Measurements from ENCODE around the gene CDKAL1. TPM values are rescaled to one million over a fixed set of nuclear protein-coding genes. Genes with fewer than 3 reads are reported as not detected.

Gene CDKAL1
- total RNA-seq, 2 donors from 2014 or later, result 12.1 to 19.0 TPM

- no peak for TF ChIP-seq POLR2A (IDR thresholded peaks at IDR 0.05)
- TF ChIP-seq POLR2AphosphoS5 (IDR thresholded peaks at IDR 0.05), result no peak
- Histone ChIP-seq H3K9me3 (no peaks in the 10 kb centered on the region), H3K27ac (no peak overlapping the region), H3K4me3 (no peak overlapping the region), H3K27me3 (replicated peaks; ENCODE audit: insufficient read depth) (no peaks in the 10 kb centered on the region), H3K36me3 (no peaks in the 10 kb centered on the region), H3K4me1 (replicated peaks) (no peaks in the 10 kb centered on the region)
- DNase-seq (ENCODE audit: low spot score), result no peak
- WGBS, result 68% methylated on average over 1 of the region's 1 CpG
- intact Hi-C loops (cut with DNase I), result no loop called here
Measured at GRCh38 chr6:20805021-20805420, 270.8 kb downstream of the CDKAL1 start.

GRCh38 chr6:20806669-20807068, 272.4 kb downstream of the CDKAL1 start:
- H3K36me3 ChIP-seq, result no peaks in the 10 kb centered on the region
- H3K4me1 ChIP-seq (replicated peaks), result no peaks in the 10 kb centered on the region
- WGBS, result 100% methylated on average over 3 of the region's 3 CpGs
- H3K9me3 ChIP-seq, result no peaks in the 10 kb centered on the region
- DNase-seq (ENCODE audit: low spot score), result no peak
- TF ChIP-seq POLR2A (IDR thresholded peaks at IDR 0.05) (no peak), CTCF (IDR thresholded peaks at IDR 0.05) (no peak)
- H3K4me3 ChIP-seq, result no peak overlapping the region
- no peaks in the 10 kb centered on the region for H3K27me3 ChIP-seq (replicated peaks; ENCODE audit: insufficient read depth)
- H3K27ac ChIP-seq, result no peak overlapping the region
- intact Hi-C loops (cut with DNase I), result no loop called here

- no peaks in the 10 kb centered on the region for H3K27me3 ChIP-seq (replicated peaks; ENCODE audit: insufficient read depth)
- no peak overlapping the region for H3K4me3 ChIP-seq
- H3K36me3 ChIP-seq, result no peaks in the 10 kb centered on the region
- intact Hi-C loops (cut with DNase I), result no loop called here
- DNase-seq (ENCODE audit: low spot score), result no peak
- no peak overlapping the region for H3K27ac ChIP-seq
- TF ChIP-seq POLR2A (IDR thresholded peaks at IDR 0.05), result no peak
- no peak for TF ChIP-seq POLR2AphosphoS5 (IDR thresholded peaks at IDR 0.05)
- TF ChIP-seq CTCF (IDR thresholded peaks at IDR 0.05), result no peak
- 87% methylated on average over 2 of the region's 2 CpGs for WGBS
- H3K4me1 ChIP-seq (replicated peaks), result no peaks in the 10 kb centered on the region
- H3K9me3 ChIP-seq, result no peaks in the 10 kb centered on the region
Measured at GRCh38 chr6:20808439-20808838, 274.2 kb downstream of the CDKAL1 start.

GRCh38 chr6:20808924-20809323, 274.7 kb downstream of the CDKAL1 start:
- Histone ChIP-seq H3K27ac (no peak overlapping the region), H3K36me3 (no peaks in the 10 kb centered on the region), H3K4me3 (no peak overlapping the region), H3K27me3 (replicated peaks; ENCODE audit: insufficient read depth) (no peaks in the 10 kb centered on the region), H3K9me3 (no peaks in the 10 kb centered on the region), H3K4me1 (replicated peaks) (no peaks in the 10 kb centered on the region)
- no peak for DNase-seq (ENCODE audit: low spot score)
- no peak for TF ChIP-seq POLR2AphosphoS5 (IDR thresholded peaks at IDR 0.05)
- no peak for TF ChIP-seq POLR2A (IDR thresholded peaks at IDR 0.05)
- TF ChIP-seq CTCF (IDR thresholded peaks at IDR 0.05), result no peak
- intact Hi-C loops (cut with DNase I), result no loop called here
- 77% methylated on average over 2 of the region's 2 CpGs for WGBS

GRCh38 chr6:20810727-20811108, 276.5 kb downstream of the CDKAL1 start:
- Histone ChIP-seq H3K9me3 (no peaks in the 10 kb centered on the region), H3K27ac (no peak overlapping the region), H3K36me3 (no peaks in the 10 kb centered on the region), H3K27me3 (replicated peaks; ENCODE audit: insufficient read depth) (no peaks in the 10 kb centered on the region), H3K4me3 (no peak overlapping the region), H3K4me1 (replicated peaks) (no peaks in the 10 kb centered on the region)
- intact Hi-C loops (cut with DNase I), result no loop called here
- DNase-seq (ENCODE audit: low spot score), result no peak
- TF ChIP-seq POLR2AphosphoS5 (IDR thresholded peaks at IDR 0.05), result no peak
- no peak for TF ChIP-seq POLR2A (IDR thresholded peaks at IDR 0.05)
- TF ChIP-seq CTCF (IDR thresholded peaks at IDR 0.05), result no peak
- WGBS, result 88% methylated on average over 3 of the region's 3 CpGs

All from prostate gland (tissue), 2 donors.